B cell (primary cell): ENCODE measurements around the gene TRPC4AP. TPM values are rescaled to one million over a fixed set of nuclear protein-coding genes. Genes with fewer than 3 reads are reported as not detected.

Experiments
- ATAC-seq: fragments of 200-7000 bp; cut with Tn5 transposase; one replicate; pipeline ENCODE4 v1.10.0; 2021; ENCODE audit warnings: low read depth, mild to moderate bottlenecking, moderate number of reproducible peaks, moderate library complexity
- CTCF ChIA-PET: fragments of 350-600 bp; sonication (Branson Sonifier 250); formaldehyde crosslinking; loops from one replicate; lab custom pipeline; 2021; ENCODE audit warnings: antibody characterized with exemption, inconsistent platforms; lab: Charles Lee
- POLR2A ChIA-PET: fragments of 350-600 bp; sonication (Branson Sonifier 250); formaldehyde crosslinking; loops from one replicate; lab custom pipeline; 2021; ENCODE audit warnings: antibody characterized with exemption; lab: Charles Lee
- DNase-seq: peaks from one replicate; pipeline ENCODE4 v3.0.0; 2013
- H2AFZ ChIP-seq: 2 replicates; pipeline ENCODE4 v1.6.1; 2012; ENCODE audit warnings: mild to moderate bottlenecking, low read depth, low read length; ENCODE audit not compliant: insufficient read depth, poor library complexity, severe bottlenecking
- H3K27ac ChIP-seq, 2 donors: 1 replicate in 1 of 2; 2 replicates in 1 of 2; pipeline ENCODE4 v1.5.1; 2012 to 2013; ENCODE audit warnings: low read length in 2 of 2, mild to moderate bottlenecking in 2 of 2, moderate library complexity in 1 of 2
- H3K27me3 ChIP-seq, 4 experiments: fragments of 200-600 bp in 1 of 4; sonication (generic) in 1 of 4; replicated peaks in 1 of 4; 1 replicate in 2 of 4; 2 replicates in 2 of 4; pipeline versions ENCODE4 v1.6.1 to v1.7.0; 2013 to 2016; ENCODE audit warnings: low read length in 3 of 4, mild to moderate bottlenecking in 2 of 4, mixed read lengths in 1 of 4, moderate library complexity in 1 of 4; ENCODE audit not compliant: insufficient read depth in 4 of 4, control insufficient read depth in 3 of 4; ENCODE audit errors: control extremely low read depth in 1 of 4
- H3K36me3 ChIP-seq, 2 experiments: replicated peaks in 1 of 2; 1 replicate in 1 of 2; 2 replicates in 1 of 2; pipeline versions ENCODE4 v1.6.1 to v1.7.1; 2013; ENCODE audit warnings: low read length in 1 of 2; ENCODE audit not compliant: insufficient read depth in 2 of 2, control insufficient read depth in 1 of 2; ENCODE audit errors: control extremely low read depth in 1 of 2, extremely low read depth in 1 of 2
- H3K4me1 ChIP-seq, 2 donors: fragments of 200-600 bp in 1 of 2; sonication (generic) in 1 of 2; 1 replicate in 1 of 2; 2 replicates in 1 of 2; pipeline versions ENCODE4 v1.5.1 to v1.6.1; 2013 to 2017; ENCODE audit warnings: low read length in 2 of 2; ENCODE audit not compliant: control insufficient read depth in 2 of 2, insufficient read depth in 2 of 2
- H3K4me2 ChIP-seq: replicated peaks from 2 replicates; pipeline ENCODE3; 2012; ENCODE audit warnings: mild to moderate bottlenecking, low read depth, low read length; ENCODE audit not compliant: poor library complexity, severe bottlenecking
- H3K4me3 ChIP-seq, 5 experiments: fragments of 200-600 bp in 1 of 5; sonication (generic) in 1 of 5; 1 replicate in 3 of 5; 2 replicates in 2 of 5; pipeline versions ENCODE4 v1.5.1 to v1.7.0; 2011 to 2016; ENCODE audit warnings: low read length in 4 of 5, mild to moderate bottlenecking in 4 of 5, low read depth in 2 of 5, control low read depth in 1 of 5, moderate library complexity in 1 of 5; ENCODE audit not compliant: insufficient read depth in 1 of 5; ENCODE audit errors: control extremely low read depth in 1 of 5, extremely low read depth in 1 of 5
- H3K79me2 ChIP-seq: fragments of 200-600 bp; sonication (generic); one replicate; pipeline ENCODE4 v1.6.0; 2016; ENCODE audit warnings: low read length; ENCODE audit not compliant: control insufficient read depth, insufficient read depth
- H3K9ac ChIP-seq: fragments of 200-600 bp; sonication (generic); 2 replicates; pipeline ENCODE4 v1.6.1; 2017; ENCODE audit warnings: mild to moderate bottlenecking, low read length, moderate library complexity
- H3K9me3 ChIP-seq, 3 donors: one replicate each; pipeline versions ENCODE4 v1.6.1 to v1.7.1; 2013; ENCODE audit warnings: low read length in 2 of 3; ENCODE audit not compliant: control insufficient read depth in 2 of 3, insufficient read depth in 1 of 3; ENCODE audit errors: control extremely low read depth in 1 of 3
- H4K20me1 ChIP-seq: 2 replicates; pipeline ENCODE4 v1.6.0; 2012; ENCODE audit warnings: mild to moderate bottlenecking, low read length; ENCODE audit not compliant: insufficient read depth, control insufficient read depth, poor library complexity, severe bottlenecking
- H3K27ac Mint-ChIP-seq: one replicate; pipeline ENCODE4 v1.8.0; 2021; ENCODE audit warnings: mixed read lengths
- H3K27me3 Mint-ChIP-seq: one replicate; pipeline ENCODE4 v1.8.0; 2021; ENCODE audit warnings: mixed read lengths
- H3K4me1 Mint-ChIP-seq: one replicate; pipeline ENCODE4 v1.8.0; 2021; ENCODE audit warnings: mixed read lengths
- H3K4me3 Mint-ChIP-seq: one replicate; pipeline ENCODE4 v1.8.0; 2021; ENCODE audit warnings: mixed read lengths
- H3K9me3 Mint-ChIP-seq: one replicate; pipeline ENCODE4 v1.8.0; 2022; ENCODE audit warnings: mixed read lengths; ENCODE audit not compliant: insufficient read depth
- EZH2 ChIP-seq: IDR thresholded peaks from 2 replicates; pipeline ENCODE4 v1.6.1; 2012; ENCODE audit warnings: borderline replicate concordance, low read depth, mild to moderate bottlenecking, moderate library complexity, low read length; ENCODE audit not compliant: insufficient read depth, poor library complexity, severe bottlenecking
- WGBS: methylation state at CpG from one replicate; pipeline ENCODE4 v1.1.5; 2013; ENCODE audit warnings: missing lambda C conversion rate; ENCODE audit not compliant: insufficient coverage; 5-methylcytosine and 5-hydroxymethylcytosine counted together
- intact Hi-C: fragments of 100-400 bp; cut with micrococcal nuclease; formaldehyde crosslinking; loops from one replicate; pipeline ENCODE4 v1.10.0; 2022
- polyA plus RNA-seq: library from polyadenylated mRNA; depleted of rRNA; stranded (reverse); fragments of >200 nt; gene quantifications from 2 replicates; pipeline ENCODE4 v1.2.3, GENCODE V29; 2012
- total RNA-seq, 2 donors: library from RNA; stranded (reverse); fragments of 120-200 nt in 1 of 2; gene quantifications; 1 replicate in 1 of 2; 2 replicates in 1 of 2; pipeline versions ENCODE4 v1.2.3 to v1.2.4, GENCODE V29; 2013 to 2022
- TF ChIP-seq, protein P1 (sequence below): fragments of 200-600 bp; IDR thresholded peaks from one replicate; pipeline ENCODE4 v1.8.0; 2022; ENCODE audit warnings: antibody characterized with exemption, mild to moderate bottlenecking

The TRPC4AP gene
- total and polyA plus RNA-seq, 2 donors (not counting 1 experiment from before 2014, with no cell fraction given) = 62.5 to 73.2 TPM

DNA sequence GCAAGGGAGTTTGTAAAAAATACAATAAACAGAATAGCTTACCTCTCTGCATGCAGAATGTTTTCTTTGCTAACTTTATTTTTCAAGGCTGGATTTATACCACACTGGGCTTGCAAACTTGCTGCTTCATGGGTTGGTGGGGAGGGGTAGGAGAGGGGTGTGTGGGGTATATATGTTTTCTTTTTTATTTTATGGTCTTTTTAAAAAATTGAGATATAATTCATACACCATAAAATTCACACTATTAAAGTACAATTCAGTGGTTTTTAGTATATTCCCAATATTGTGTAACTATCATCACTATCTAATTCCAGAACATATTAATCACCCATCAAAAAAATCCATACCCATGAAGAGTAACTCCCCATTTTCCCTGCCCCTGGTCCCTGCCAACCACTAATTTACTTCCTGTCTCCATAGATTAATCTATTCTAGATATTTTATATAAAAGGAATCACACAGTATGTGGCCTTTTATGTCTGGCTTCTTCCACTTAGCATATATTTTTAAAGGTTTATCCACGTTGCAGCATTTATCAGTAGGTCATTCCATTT is 14.3 kb upstream of the TRPC4AP start:
- Histone ChIP-seq H3K4me3 (no peak overlapping the region), H2AFZ (no peak overlapping the region), H4K20me1 (no peaks in the 10 kb centered on the region), H3K36me3 (peaks cover 0 to 7% of the 10 kb centered on the region in 2 experiments), H3K9me3 (no peaks in the 10 kb centered on the region), H3K79me2 (no peaks in the 10 kb centered on the region), H3K27ac (no peak overlapping the region), H3K4me1 (no peaks in the 10 kb centered on the region), H3K4me2 (no peak overlapping the region), H3K27me3 (no peaks in the 10 kb centered on the region), H3K9ac (no peak overlapping the region)
- WGBS = no CpG with 5 or more reads among the region's 1 CpG
- no peak for DNase-seq
- H3K4me3 Mint-ChIP-seq = no peak overlapping the region
- H3K27ac Mint-ChIP-seq = no peak overlapping the region
- intact Hi-C loops = no loop called here
- ChIA-PET POLR2A (no interaction called here), CTCF (interaction anchor here (2.9 kb wide), 1 partner anchor 11 kb away, joined by 17 read pairs; no protein-coding TSS in a partner anchor)
- no peaks in the 10 kb centered on the region for H3K27me3 Mint-ChIP-seq
- no peak for ATAC-seq
- no peaks in the 10 kb centered on the region for H3K4me1 Mint-ChIP-seq
- no peaks in the 10 kb centered on the region for H3K9me3 Mint-ChIP-seq
- no peak for TF ChIP-seq EZH2
- TF ChIP-seq, protein P1, sequence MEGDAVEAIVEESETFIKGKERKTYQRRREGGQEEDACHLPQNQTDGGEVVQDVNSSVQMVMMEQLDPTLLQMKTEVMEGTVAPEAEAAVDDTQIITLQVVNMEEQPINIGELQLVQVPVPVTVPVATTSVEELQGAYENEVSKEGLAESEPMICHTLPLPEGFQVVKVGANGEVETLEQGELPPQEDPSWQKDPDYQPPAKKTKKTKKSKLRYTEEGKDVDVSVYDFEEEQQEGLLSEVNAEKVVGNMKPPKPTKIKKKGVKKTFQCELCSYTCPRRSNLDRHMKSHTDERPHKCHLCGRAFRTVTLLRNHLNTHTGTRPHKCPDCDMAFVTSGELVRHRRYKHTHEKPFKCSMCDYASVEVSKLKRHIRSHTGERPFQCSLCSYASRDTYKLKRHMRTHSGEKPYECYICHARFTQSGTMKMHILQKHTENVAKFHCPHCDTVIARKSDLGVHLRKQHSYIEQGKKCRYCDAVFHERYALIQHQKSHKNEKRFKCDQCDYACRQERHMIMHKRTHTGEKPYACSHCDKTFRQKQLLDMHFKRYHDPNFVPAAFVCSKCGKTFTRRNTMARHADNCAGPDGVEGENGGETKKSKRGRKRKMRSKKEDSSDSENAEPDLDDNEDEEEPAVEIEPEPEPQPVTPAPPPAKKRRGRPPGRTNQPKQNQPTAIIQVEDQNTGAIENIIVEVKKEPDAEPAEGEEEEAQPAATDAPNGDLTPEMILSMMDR = no peak

DNA sequence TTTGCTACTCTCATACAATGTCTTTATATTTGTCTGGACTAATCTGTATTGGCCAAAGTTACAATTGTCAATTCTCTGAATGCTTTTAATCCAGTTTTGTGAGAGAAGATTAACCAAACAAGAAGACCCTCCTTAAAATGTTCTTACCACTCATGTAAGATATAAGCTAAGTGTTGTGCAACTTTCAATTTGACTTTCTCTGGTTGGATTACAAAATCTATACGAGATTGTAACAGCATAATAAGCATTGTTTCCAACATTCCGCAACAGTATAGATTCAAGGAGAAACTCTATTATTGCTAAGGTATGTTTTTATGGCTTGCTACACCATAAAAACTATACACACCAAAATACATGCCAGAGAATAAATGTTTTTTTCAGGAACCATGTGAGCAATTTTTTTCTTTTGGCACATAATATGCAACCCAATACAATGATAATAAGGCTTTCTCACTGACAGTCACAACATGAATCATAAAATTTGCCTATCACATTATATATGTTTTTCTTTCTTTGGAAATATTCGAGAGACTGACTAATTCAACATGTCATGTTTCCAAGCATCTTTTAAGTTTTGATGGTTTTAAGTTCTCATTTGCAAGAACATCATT is 12.2 kb upstream of the TRPC4AP start:
- Histone ChIP-seq H4K20me1 (no peaks in the 10 kb centered on the region), H3K27me3 (no peaks in the 10 kb centered on the region), H3K4me3 (no peak overlapping the region), H3K27ac (no peak overlapping the region), H3K36me3 (no peaks in the 10 kb centered on the region), H2AFZ (no peak overlapping the region), H3K4me2 (no peak overlapping the region), H3K4me1 (no peaks in the 10 kb centered on the region), H3K9ac (no peak overlapping the region), H3K79me2 (no peaks in the 10 kb centered on the region), H3K9me3 (no peaks in the 10 kb centered on the region)
- ChIA-PET CTCF (interaction anchor here (1.1 kb wide), 1 partner anchor 24 kb away, joined by 3 read pairs; no protein-coding TSS in a partner anchor), POLR2A (interaction anchor here (0.6 kb wide), 1 partner anchor 36 kb away, joined by 3 read pairs; no protein-coding TSS in a partner anchor)
- WGBS = no CpG with 5 or more reads among the region's 3 CpGs
- H3K27ac Mint-ChIP-seq = no peak overlapping the region
- no peak for TF ChIP-seq EZH2
- TF ChIP-seq, protein P1 = no peak
- no peak overlapping the region for H3K4me3 Mint-ChIP-seq
- intact Hi-C loops = no loop called here
- no peaks in the 10 kb centered on the region for H3K9me3 Mint-ChIP-seq
- H3K4me1 Mint-ChIP-seq = no peaks in the 10 kb centered on the region
- H3K27me3 Mint-ChIP-seq = peaks cover 7% of the 10 kb centered on the region
- ATAC-seq = no peak
- no peak for DNase-seq
